GM19328 (cell line): ENCODE measurements around the gene GPR62.
"Not testable (repeated sequence)": the region's sequence is repeated elsewhere in the genome, so short reads cannot be mapped to it uniquely, and the experiment has no call there.

Source experiments
- ATAC-seq: cut with Tn5 transposase; IDR thresholded peaks from one replicate; pipeline ENCODE4 v1.9.1; 2021; ENCODE audit warnings: mild to moderate bottlenecking, moderate library complexity; ENCODE audit not compliant: unreplicated experiment

GPR62 gene, protein sequence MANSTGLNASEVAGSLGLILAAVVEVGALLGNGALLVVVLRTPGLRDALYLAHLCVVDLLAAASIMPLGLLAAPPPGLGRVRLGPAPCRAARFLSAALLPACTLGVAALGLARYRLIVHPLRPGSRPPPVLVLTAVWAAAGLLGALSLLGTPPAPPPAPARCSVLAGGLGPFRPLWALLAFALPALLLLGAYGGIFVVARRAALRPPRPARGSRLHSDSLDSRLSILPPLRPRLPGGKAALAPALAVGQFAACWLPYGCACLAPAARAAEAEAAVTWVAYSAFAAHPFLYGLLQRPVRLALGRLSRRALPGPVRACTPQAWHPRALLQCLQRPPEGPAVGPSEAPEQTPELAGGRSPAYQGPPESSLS

DNA sequence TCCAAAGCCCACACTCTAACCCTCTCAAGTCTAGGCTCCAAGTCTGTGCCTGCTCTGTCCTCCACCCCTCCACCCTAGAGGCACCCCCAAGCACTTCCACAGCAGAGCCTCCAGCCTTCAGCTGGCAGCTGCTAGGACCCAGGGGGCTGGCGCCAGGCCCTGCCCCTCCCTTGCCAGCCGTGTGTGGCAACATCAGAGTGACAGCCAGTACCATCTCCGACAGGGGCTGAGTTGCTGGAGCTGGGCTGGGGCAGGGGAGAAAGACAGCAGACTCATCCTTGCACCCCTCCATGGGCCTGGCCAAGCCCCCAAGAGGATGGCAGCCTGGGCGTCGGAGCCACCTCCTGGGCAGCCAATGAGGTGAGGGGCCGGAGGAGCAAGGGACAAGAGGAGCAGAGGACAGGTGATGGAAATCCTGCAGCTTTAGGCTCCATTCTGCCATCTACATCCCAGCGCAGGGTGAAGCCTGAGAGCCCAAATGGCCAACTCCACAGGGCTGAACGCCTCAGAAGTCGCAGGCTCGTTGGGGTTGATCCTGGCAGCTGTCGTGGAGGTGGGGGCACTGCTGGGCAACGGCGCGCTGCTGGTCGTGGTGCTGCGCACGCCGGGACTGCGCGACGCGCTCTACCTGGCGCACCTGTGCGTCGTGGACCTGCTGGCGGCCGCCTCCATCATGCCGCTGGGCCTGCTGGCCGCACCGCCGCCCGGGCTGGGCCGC, at the start of gene GPR62:
Gene GPR62, plus strand, starts transcription at position 207 of the 718 bp plus-strand sequence. Its CDS starts 272 bp downstream, at position 479.
- no peak for ATAC-seq

DNA sequence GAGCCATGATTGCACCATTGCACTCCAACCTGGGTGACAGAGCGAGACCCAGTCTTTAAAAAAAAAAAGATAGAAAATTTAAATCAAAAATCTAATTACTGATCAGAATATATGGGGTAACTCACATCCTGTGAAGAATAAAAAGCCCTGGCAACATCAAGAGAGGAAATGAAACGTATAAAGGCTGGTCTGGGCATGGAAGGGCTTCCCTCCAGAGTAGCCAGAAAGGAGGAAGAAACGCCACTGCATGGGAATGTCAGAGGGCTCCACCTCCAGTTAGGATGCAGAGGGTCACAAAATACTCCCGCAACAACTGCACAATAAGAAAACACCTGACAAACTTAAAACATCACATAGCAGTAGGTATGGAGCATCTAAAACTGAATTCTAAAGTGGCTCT, 47.2 kb upstream of the GPR62 start:
- no peak for ATAC-seq

DNA sequence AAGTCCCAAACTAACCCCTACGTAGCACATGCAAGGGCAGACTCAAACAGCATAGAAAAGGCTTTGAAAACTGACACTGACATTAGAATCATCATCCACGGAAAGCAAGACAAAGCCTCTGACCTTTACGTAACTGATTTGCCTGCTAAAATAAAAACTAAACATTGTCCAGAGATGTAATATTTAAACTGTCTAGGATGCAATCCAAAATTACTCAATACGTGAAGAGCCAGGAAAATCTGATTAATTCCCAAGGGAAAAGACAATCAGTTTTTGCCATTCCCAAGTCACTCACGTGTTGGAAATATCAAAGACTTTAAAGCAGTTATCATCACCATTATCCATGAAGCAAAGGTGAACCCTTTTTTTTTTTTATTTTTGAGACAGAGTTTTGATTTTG, 38.8 kb upstream of the GPR62 start:
- no peak for ATAC-seq

DNA sequence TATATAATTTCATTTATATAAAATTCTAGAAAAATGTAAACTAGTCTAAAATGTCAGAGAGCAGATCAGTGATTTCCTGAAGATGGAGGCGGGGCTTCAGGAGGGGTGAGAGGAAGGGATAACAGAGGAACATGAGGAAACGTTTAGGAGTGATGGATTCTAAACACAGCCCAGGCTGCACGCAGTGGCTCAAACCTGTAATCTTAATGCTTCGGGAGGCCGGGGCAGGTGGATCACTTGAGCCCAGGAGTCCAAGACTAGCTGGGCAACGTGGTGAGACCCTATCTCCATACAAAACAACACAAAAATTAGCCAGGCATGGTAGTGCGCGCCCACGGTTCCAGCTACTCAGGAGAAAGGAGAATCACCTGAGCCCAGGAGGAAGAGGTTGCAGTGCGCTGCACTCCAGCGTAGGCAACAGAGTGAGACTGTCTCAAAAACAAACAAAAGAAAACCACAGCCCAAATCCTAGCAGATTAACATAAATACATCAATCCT, 34.1 kb upstream of the GPR62 start:
- no peak for ATAC-seq

DNA sequence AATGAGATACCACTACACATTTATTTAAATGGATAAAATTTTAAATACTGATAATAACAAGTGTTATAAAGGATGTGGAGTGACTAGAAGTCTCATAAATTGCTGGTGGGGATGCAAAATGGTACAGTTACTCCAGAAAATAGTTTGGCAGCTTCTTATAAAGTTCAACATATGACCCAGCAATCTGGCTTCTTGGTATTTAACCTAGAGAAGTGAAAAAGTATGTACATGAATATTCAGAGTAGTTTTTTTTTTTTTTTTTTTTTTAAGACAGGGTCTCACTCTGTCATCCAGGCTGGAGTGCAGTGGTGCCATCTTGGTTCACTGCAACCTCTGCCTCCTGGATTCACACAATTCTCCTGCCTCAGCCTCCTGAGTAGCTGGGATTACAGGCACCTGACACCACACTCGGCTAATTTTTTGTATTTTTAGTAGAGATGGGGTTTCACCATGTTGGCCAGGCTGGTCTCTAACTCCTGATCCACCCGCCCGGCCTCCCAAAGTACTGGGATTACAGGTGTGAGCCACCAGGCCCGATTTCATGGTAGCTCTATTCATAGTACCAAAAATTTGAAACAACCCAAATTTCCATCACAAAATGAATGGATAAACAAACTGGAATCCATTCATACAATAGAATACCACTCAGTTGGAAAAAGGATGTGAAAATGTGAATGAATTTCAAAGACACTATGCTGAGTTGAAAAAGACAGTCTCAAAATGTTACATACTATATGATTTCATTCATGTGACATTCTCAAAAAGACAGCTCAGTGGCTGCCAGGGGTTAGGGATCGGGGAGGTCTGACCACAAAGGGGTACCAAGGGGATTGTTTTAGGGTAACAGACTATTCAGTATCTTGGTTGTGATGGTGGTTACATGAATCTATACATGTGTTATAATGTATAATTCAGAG, 27.9 kb upstream of the GPR62 start:
- ATAC-seq = no peak

DNA sequence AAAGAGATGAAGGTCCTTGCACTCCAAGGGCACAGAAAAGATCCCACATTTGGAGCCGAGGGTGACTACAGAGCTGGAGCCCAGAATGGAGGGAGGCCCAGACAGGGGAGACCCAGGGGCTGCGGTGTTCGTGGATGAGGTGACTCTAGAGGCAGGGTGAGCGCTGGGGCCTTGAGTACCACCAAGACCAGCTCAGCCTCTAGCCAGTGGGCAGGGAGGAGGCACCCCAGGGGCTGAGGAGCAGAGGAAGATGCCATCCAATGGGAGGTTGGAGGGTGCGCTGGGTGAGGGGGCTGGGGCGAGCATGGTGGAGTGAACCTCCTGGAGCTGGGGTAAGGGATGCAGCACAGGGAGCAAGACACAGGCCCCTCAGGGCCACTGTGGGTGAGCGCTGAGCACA, 26.7 kb upstream of the GPR62 start:
- no peak for ATAC-seq

DNA sequence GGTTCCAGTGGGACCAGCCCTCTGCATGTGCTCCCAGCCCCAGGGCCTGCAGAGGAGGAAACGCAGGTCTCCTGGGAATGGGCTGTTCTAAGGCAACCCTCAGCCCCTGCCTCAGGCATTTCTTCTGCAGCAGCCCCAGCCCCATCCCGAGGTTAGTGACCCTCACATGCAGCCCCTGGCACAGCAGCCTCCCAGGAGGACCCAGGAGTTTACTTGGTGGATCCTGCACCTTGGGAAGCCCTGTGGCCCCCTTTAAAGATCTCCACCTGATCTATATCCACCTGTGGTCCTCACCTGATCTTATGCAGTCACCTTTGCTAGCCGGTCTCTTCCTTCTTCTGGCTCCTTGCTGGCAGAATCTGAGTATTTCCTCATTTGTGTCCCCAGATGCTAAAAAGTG, 26.2 kb upstream of the GPR62 start:
- not testable (repeated sequence) for ATAC-seq

DNA sequence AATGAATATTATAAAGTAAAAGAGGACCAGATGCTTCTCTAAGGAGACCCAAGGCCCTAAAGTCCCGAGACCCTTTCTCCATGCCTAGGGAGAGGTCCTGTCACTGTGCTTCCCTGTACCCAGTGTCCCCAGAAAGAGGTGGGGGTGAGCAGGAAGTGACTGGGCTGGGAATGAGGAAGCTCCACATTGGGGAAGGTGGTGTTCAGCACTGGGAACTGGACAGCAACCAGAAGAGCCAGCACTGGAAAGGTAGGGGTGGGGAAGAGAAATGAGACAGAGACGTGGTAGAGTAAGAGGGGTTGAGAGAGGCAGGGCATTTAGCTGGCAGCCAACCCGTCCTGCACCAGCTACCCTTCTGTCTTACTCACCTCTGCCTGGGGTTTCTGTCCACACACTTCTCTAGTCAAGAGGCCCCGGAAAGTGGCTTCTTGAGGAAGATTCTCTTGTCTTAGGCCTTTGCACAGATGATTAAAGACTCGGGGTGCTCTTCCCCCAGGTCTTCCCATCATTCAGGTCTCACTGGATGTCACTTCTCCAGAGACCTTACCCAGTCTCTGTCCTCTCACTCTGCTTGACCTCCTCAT, 25.7 kb upstream of the GPR62 start:
- no peak for ATAC-seq

DNA sequence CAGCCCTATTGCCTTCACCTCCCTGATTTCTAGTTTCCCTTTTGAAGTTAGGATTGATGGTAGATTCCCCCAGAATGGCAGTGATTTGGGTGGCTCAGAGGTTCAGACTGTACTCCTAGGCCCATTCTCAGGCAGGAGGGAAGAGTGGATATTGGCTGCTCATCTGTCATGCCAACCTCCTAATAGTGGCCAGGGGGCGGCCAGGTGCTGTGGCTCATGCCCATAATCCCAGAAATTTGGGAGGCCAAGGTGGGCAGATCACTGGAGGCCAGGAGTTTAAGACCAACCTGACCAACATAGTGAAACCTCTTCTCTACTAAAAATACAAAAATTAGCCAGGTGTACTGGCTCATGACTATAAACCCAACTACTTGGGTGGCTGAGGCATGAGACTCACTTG, 24.7 kb upstream of the GPR62 start:
- ATAC-seq = no peak

DNA sequence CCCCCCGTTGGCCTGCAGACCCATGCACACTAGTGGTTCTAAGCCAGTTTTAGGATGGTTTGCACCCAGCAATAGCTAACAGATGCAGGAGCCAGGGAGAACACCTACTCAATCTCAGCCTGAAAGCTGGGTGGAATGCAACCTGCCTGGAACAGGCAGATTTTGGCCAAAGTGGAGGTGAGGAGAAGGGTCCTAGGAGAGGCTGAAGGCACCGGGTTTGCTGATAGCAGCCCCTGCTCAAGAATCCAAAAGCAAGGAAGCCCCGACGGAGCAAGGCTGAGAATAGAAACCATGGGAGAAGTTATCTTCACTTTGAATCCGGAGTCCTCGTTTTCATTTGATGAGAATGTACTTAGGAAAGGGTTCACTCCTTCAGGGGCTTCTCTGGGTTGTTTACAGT, 23.4 kb upstream of the GPR62 start:
- ATAC-seq = no peak

DNA sequence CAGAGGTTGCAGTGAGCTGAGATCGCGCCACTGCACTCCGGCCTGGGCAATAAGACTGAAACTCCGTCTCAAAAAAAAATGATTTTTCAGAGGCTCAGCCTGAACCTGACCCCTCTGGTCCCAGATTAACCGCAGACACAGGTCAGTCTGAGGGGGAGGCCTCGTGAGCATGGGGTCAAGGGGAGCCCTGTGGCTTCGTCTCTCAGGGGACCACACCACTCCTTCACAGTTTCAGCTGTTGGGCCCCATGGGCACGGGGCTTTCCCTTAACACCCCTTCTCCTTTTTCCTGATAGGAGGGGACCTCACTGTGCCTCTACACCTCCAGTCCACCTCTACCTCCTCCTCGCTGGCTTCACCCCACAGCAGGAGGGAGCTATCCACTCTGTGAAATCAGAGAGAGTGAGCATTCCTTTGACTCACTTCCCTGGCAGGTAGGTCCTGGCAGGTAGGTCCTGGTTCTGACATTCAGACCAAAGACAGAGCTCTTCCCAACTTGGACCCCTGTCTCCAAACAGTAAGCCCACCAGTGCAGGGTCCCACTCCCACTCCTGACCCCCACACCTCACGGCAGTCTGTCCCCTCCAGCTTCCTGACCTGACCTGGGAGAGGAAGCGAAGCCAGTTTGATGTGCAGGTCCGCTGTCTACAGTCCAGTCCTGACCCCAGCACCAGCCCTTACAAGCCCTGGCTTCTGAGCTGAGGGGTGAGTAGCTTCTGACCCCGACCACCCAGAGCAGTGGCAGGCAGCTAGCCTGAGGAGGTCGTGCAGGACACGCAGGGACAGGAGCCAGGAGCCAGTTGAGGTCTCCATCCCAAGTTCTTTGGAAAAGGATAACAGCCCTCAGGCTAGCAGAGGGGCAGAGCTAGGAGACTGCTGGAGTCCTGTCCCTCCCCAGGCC, 22.5 kb upstream of the GPR62 start:
- ATAC-seq = no peak

DNA sequence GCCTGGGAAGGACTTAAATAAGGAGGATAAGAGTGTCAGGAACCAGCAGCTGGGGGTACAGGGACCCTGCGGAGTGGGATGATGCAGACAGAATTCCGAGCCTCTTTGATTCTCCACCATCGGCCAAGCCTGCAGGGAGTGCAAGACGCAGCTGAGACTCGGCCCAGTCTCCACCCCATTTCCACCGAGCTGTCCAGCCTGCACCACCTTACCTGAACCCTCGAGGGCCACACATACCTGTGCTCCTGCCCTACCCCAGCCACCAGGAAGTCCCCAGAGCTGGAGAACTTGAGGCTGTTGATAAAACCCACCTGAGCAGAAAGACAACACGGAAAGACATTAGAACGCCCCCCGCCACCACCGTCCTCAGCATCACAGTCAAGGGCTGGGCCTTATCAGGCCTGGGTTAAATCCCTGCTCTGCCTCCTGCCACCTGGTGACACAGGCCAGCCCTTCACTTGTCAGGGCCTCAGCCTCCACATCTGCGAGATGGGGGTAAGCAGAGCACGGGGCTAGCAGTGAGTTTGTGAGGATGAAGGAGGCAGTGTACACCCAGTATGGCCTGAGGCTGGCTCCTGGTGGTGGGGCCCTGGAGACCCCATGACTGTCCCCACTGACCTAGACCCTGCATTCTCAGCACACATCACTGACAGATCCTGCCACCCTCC, 21.6 kb upstream of the GPR62 start:
- no peak for ATAC-seq

DNA sequence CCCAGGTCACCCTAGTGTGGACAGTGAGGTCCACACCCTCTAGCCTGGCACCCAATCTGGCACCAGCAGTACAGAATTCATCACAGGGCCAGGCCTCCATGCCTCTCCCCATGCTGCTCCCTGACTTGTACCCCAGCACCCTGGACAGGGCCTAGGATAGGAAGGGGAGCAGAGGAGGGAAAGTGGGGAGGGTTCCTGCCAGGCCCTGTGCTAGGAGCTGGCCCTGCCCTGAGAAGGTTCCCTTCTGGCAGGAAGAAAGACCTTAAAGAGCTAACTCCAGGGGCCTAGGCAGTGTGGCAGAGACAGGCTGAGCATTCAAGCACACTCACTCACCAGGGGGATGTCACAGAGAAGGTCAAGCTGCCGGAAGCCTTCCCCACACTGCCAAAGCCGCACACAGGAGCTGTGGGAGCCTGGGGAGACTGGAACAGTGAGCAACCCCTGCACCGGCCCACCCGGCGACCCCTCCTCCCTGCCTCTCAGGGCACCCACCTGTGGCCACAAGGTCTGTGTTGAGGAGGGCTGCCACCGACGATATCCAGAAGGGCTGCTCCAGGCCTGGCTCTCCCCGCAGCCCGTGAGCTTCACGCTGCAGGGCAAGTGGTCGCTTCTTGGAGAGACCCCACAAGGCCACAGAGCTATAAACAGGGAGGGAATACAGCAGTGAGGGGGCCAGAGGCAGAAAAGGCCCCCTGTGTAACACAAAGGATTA, 20.9 kb upstream of the GPR62 start:
- ATAC-seq = no peak

DNA sequence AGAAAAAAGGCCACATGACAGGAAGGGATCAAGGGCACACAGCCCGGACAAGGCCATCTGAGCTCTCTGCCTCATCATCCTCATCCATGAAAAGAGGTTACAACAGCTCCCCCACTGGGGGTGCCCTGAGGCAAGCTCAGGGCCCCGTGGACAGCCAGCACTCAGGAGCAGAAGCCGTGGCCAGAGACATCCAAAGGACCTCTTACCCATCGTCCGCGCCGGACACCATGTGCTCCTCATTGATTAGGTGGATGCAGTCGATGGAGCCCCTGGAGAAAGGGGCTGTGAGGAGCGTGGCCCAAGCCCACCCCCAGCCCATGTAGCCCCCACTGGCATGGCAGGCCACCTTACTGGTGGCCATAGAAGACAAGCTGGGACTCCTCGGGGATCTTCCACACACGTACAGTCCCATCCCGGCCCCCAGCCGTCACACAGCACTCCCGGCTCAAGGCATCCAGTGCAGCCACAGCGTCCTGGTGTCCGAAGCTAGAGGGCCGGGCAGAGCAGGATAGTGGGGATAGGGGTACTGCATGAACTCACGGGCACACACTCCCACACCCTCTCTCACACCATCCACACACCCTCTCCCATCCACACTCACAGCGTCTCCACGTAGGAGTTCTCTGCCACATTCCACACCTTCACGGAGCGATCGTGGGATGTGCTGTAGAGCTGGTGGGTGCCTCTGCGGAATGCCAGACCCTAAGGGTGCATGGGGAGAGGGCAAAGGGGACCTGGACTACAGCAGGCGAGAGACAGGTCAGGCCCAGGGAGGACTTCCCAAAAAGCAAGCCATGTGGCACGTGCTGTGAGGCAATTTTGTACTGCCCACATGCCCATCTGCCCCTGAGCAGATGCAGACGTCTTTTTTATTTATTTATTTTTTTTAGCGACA, 19.9 kb upstream of the GPR62 start:
- ATAC-seq = no peak

DNA sequence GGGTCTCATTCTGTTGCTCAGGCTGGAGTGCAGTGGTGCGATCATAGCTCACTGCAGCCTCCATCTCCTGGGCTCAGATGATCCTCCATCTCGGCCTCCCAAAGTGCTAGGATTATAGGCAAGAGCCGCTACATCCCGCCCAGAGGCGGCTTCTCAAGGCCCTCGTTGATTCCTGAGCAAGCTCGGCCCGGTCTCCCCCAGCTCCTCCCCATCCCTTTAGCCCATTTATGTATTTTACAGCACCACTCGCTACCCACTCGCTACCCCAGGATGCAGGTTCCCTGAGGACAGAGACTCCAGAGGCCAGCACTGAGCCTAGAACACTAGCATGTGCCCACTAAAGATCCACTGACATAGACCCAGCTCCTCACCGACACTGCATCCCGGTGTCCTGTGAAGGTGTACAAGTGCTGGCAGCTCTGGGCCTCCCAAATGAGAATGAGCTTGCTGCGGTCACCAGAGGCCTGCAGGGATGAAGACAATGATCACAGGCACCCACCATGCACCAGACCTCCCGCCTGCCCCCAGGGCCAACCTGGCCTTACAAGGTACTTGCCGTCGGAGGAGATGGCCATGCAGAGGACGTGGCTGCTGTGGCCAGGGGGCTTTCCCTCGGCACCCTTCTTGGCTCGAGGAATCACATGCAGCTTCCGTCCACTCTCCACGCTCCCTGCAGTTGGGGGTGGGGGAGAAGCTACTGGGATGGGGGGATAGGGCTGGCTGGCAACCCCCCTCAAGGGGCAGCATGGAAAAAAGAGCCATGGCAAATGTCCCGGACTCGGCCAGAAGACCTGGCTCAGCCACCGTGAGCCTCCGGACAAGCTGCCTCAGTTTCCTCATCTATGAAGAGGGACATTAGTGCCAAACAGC, 19.1 kb upstream of the GPR62 start:
- ATAC-seq = no peak

DNA sequence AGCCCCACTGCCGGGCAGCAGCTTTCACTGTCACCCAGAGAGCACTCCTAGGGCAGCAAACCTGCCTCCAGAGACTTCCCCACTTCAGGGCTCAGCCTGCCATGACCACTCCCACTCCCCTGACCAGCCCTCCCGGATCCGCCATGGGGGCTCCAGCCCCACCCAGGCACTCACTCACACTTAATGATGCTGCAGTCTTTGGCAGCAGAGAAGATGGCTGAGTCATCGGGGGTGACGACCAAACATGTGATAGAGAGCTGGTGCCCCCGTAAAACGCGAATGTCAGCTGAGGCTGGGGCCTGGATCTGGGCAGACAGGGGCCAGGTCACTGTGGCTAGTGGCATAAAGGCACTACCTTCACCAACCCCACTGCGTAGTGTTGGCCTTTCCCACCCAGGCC, 18.2 kb upstream of the GPR62 start:
- no peak for ATAC-seq
